Neural crest cell (in vitro differentiated cells): ENCODE measurements around the gene MTA3. TPM values are rescaled to one million over a fixed set of nuclear protein-coding genes. Genes with fewer than 3 reads are reported as not detected.

ENCODE experiments used
- DNase-seq: peaks from one replicate; pipeline ENCODE4 v3.0.0; 2021; ENCODE audit warnings: low read depth, mixed read lengths, low spot score
- H3K27ac Mint-ChIP-seq: one replicate; pipeline ENCODE4 v1.8.0; 2021; ENCODE audit warnings: mild to moderate bottlenecking, mixed read lengths; ENCODE audit not compliant: unreplicated experiment
- H3K27me3 Mint-ChIP-seq: 2 replicates; pipeline ENCODE4 v1.8.0; 2021; ENCODE audit warnings: low read depth, mild to moderate bottlenecking, mixed read lengths
- H3K36me3 Mint-ChIP-seq: 2 replicates; pipeline ENCODE4 v1.8.0; 2021; ENCODE audit warnings: low read depth, mild to moderate bottlenecking, mixed read lengths
- H3K4me1 Mint-ChIP-seq: 2 replicates; pipeline ENCODE4 v1.8.0; 2021; ENCODE audit warnings: mixed read lengths
- H3K4me3 Mint-ChIP-seq: one replicate; pipeline ENCODE4 v1.8.0; 2021; ENCODE audit warnings: mild to moderate bottlenecking, mixed read lengths
- H3K9me3 Mint-ChIP-seq: 2 replicates; pipeline ENCODE4 v1.8.0; 2021; ENCODE audit warnings: mixed read lengths
- CTCF ChIP-seq: fragments of 200-600 bp; sonication (generic); conservative IDR thresholded peaks from 2 replicates; pipeline ENCODE4 v1.5.0; 2021; ENCODE audit warnings: antibody characterized with exemption, mild to moderate bottlenecking
- total RNA-seq: library from RNA; stranded (reverse); gene quantifications from 2 replicates; pipeline ENCODE4 v1.2.1, GENCODE V29; 2021

MTA3 gene
- total RNA-seq, 1 donor from 2014 or later, result 62.3 TPM

- no peak within 1 kb of the TSS for H3K4me3 Mint-ChIP-seq
- no peaks in the 10 kb centered on the region for H3K9me3 Mint-ChIP-seq
- H3K27ac Mint-ChIP-seq, result peak within 1 kb of the TSS; percentile 87
These were observed 195.7 kb downstream of the MTA3 start, which contains the start of gene OXER1 for GRCh38 chr2:42764096-42764495. Gene OXER1 (minus strand): TSS chr2:42764135. CDS start chr2:42764062, 73 bp downstream.

GRCh38 chr2:42764901-42765300, 196.5 kb downstream of the MTA3 start:
- no peak for DNase-seq
- H3K27ac Mint-ChIP-seq, result no peak overlapping the region
- no peaks in the 10 kb centered on the region for H3K9me3 Mint-ChIP-seq
- no peaks in the 10 kb centered on the region for H3K27me3 Mint-ChIP-seq
- peaks cover 4% of the 10 kb centered on the region for H3K36me3 Mint-ChIP-seq
- no peak overlapping the region for H3K4me3 Mint-ChIP-seq
- no peaks in the 10 kb centered on the region for H3K4me1 Mint-ChIP-seq
- TF ChIP-seq CTCF, result no peak

More at GRCh38 chr2:42764096-42764495, 195.7 kb downstream of the MTA3 start, which contains the start of gene OXER1:
- H3K36me3 Mint-ChIP-seq, result peaks cover 4% of the 10 kb centered on the region
- H3K4me1 Mint-ChIP-seq, result no peaks in the 10 kb centered on the region
- no peak for TF ChIP-seq CTCF
- DNase-seq, result no peak
- H3K27me3 Mint-ChIP-seq, result no peaks in the 10 kb centered on the region

- no peaks in the 10 kb centered on the region for H3K4me1 Mint-ChIP-seq
- H3K27me3 Mint-ChIP-seq, result no peaks in the 10 kb centered on the region
- no peaks in the 10 kb centered on the region for H3K9me3 Mint-ChIP-seq
- DNase-seq, result no peak
- no peak overlapping the region for H3K4me3 Mint-ChIP-seq
- peaks cover 4% of the 10 kb centered on the region for H3K36me3 Mint-ChIP-seq
- TF ChIP-seq CTCF, result no peak
- H3K27ac Mint-ChIP-seq, result peak overlapping the region; percentile 43
These were observed 197.3 kb downstream of the MTA3 start for GRCh38 chr2:42765686-42766085.

- peak overlapping the region; percentile 28 for H3K27ac Mint-ChIP-seq
- no peak overlapping the region for H3K4me3 Mint-ChIP-seq
- TF ChIP-seq CTCF, result no peak
- H3K4me1 Mint-ChIP-seq, result no peaks in the 10 kb centered on the region
- DNase-seq, result no peak
- no peaks in the 10 kb centered on the region for H3K9me3 Mint-ChIP-seq
- H3K27me3 Mint-ChIP-seq, result no peaks in the 10 kb centered on the region
- H3K36me3 Mint-ChIP-seq, result peaks cover 4% of the 10 kb centered on the region
These were observed 198.9 kb downstream of the MTA3 start for GRCh38 chr2:42767080-42767898.

GRCh38 chr2:42767899-42768705, 199.7 kb downstream of the MTA3 start:
- H3K36me3 Mint-ChIP-seq, result peaks cover under 1% of the 10 kb centered on the region
- DNase-seq, result no peak
- H3K4me1 Mint-ChIP-seq, result no peaks in the 10 kb centered on the region
- TF ChIP-seq CTCF, result no peak
- H3K9me3 Mint-ChIP-seq, result no peaks in the 10 kb centered on the region
- H3K27me3 Mint-ChIP-seq, result no peaks in the 10 kb centered on the region
- no peak overlapping the region for H3K4me3 Mint-ChIP-seq
- H3K27ac Mint-ChIP-seq, result no peak overlapping the region
